HCT116 (cell line): Measurements from ENCODE around the gene FBXO42.

Source experiments
- CEBPB ChIP-seq: IDR thresholded peaks from 2 replicates; pipeline ENCODE4 v1.6.1; 2012; ENCODE audit warnings: low read depth
- POLR2A ChIP-seq: IDR thresholded peaks from 2 replicates; pipeline ENCODE4 v1.7.0; 2011; ENCODE audit warnings: borderline replicate concordance; ENCODE audit not compliant: insufficient read depth, insufficient read length; ENCODE audit errors: extremely low read depth
- POLR2AphosphoS5 ChIP-seq: IDR thresholded peaks from 2 replicates; pipeline ENCODE4 v1.6.1; 2011; ENCODE audit warnings: mild to moderate bottlenecking, low read depth, low read length, moderate library complexity
- TCF7L2 ChIP-seq: IDR thresholded peaks from 2 replicates; pipeline ENCODE4 v1.7.0; 2011; ENCODE audit warnings: borderline replicate concordance, inconsistent platforms; ENCODE audit not compliant: insufficient read depth, insufficient read length; ENCODE audit errors: extremely low read depth
- ZNF274 ChIP-seq: fragments of 200-500 bp; sonication (Bioruptor generic); IDR thresholded peaks from 2 replicates; pipeline ENCODE4 v1.6.1; 2014; ENCODE audit warnings: mild to moderate bottlenecking, low read depth, low read length, inconsistent platforms
- TF ChIP-seq, protein P1 (sequence below), 3 experiments: fragments of 200-600 bp in 1 of 3; sonication (generic) in 1 of 3; IDR thresholded peaks in 2 of 3; conservative IDR thresholded peaks in 1 of 3; 2 replicates each; pipeline ENCODE4 v1.5.1; 2012 to 2017; ENCODE audit warnings: low read depth in 2 of 3, low read length in 2 of 3, antibody characterized with exemption in 1 of 3, borderline replicate concordance in 1 of 3, control low read depth in 1 of 3, mild to moderate bottlenecking in 1 of 3, mixed read lengths in 1 of 3, mixed run types in 1 of 3, moderate library complexity in 1 of 3; ENCODE audit not compliant: insufficient read depth in 1 of 3
- TF ChIP-seq, protein P2 (sequence below): IDR thresholded peaks from 2 replicates; pipeline ENCODE4 v1.6.1; 2012; ENCODE audit warnings: low read depth
- TF ChIP-seq, protein P3 (sequence below): IDR thresholded peaks from 2 replicates; pipeline ENCODE4 v1.6.1; 2012

DNA sequence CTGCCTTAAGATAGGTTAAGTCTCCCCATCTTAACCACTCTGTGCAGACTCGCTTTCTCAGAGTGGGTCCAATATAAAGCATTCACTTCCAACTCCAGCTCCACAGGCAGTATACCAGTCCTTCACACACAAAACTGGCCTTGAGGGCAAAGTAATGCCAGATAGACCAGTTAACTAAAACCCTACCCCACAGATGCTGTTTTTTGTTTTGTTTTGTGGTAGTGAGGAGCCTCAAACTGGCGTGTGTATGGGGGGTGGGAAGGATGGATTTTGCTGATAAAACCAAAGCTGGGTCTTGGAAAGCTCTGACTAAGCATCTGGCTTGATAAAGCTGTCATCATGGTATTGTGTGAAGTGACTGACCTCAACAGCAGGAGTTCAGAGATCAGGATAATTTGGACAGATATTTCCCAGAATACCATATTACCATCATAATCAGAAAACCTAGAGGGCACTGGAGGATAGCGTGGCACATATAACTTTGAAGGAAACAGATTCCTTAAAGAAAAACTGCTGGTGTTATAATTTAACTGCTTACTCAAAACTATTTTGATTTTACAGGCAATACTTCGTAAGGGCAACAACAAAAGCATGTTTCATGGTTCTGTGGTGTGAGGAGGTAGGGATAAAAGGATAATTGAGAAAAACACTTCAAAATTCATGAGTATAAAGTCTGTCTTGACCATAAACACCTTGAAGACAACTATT is 85.7 kb downstream of the FBXO42 start:
- TF ChIP-seq, protein P1, sequence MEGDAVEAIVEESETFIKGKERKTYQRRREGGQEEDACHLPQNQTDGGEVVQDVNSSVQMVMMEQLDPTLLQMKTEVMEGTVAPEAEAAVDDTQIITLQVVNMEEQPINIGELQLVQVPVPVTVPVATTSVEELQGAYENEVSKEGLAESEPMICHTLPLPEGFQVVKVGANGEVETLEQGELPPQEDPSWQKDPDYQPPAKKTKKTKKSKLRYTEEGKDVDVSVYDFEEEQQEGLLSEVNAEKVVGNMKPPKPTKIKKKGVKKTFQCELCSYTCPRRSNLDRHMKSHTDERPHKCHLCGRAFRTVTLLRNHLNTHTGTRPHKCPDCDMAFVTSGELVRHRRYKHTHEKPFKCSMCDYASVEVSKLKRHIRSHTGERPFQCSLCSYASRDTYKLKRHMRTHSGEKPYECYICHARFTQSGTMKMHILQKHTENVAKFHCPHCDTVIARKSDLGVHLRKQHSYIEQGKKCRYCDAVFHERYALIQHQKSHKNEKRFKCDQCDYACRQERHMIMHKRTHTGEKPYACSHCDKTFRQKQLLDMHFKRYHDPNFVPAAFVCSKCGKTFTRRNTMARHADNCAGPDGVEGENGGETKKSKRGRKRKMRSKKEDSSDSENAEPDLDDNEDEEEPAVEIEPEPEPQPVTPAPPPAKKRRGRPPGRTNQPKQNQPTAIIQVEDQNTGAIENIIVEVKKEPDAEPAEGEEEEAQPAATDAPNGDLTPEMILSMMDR (IDR thresholded peaks at IDR 0.05 in 2 of 3, conservative IDR thresholded peaks at IDR 0.05 in 1 of 3; ENCODE audit: borderline replicate concordance in 1 of 3, insufficient read depth in 1 of 3, low read depth in 2 of 3, low read length in 2 of 3) = no peak
- TF ChIP-seq POLR2AphosphoS5 (no peak), CEBPB (no peak), TCF7L2 (no peak), POLR2A (no peak), ZNF274 (no peak)
- TF ChIP-seq, protein P2, sequence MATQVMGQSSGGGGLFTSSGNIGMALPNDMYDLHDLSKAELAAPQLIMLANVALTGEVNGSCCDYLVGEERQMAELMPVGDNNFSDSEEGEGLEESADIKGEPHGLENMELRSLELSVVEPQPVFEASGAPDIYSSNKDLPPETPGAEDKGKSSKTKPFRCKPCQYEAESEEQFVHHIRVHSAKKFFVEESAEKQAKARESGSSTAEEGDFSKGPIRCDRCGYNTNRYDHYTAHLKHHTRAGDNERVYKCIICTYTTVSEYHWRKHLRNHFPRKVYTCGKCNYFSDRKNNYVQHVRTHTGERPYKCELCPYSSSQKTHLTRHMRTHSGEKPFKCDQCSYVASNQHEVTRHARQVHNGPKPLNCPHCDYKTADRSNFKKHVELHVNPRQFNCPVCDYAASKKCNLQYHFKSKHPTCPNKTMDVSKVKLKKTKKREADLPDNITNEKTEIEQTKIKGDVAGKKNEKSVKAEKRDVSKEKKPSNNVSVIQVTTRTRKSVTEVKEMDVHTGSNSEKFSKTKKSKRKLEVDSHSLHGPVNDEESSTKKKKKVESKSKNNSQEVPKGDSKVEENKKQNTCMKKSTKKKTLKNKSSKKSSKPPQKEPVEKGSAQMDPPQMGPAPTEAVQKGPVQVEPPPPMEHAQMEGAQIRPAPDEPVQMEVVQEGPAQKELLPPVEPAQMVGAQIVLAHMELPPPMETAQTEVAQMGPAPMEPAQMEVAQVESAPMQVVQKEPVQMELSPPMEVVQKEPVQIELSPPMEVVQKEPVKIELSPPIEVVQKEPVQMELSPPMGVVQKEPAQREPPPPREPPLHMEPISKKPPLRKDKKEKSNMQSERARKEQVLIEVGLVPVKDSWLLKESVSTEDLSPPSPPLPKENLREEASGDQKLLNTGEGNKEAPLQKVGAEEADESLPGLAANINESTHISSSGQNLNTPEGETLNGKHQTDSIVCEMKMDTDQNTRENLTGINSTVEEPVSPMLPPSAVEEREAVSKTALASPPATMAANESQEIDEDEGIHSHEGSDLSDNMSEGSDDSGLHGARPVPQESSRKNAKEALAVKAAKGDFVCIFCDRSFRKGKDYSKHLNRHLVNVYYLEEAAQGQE = no peak
- TF ChIP-seq, protein P3, sequence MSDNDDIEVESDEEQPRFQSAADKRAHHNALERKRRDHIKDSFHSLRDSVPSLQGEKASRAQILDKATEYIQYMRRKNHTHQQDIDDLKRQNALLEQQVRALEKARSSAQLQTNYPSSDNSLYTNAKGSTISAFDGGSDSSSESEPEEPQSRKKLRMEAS = no peak
